ENCODE data around the gene CNOT3.
A peak's percentile ranks its signal among the peaks of the same experiment; 100 is the strongest.
"Not testable (repeated sequence)": the region's sequence is repeated elsewhere in the genome, so short reads cannot be mapped to it uniquely, and the experiment has no call there.

CNOT3 gene

GRCh38 chr19:54137699-54138488 is at the start of gene CNOT3:
CNOT3 (plus strand) TSS chr19:54137762; CDS start chr19:54142979, 5,217 bp downstream.
- no peak for DNase-seq (ENCODE audit: low read depth in 2 of 2)

GRCh38 chr19:54094426-54095000 is 43.0 kb upstream of the CNOT3 start:
- DNase-seq (ENCODE audit: low read depth in 2 of 2), result no peak

- no peak for DNase-seq (ENCODE audit: low read depth in 2 of 2)
Observed at GRCh38 chr19:54095136-54095858, 42.3 kb upstream of the CNOT3 start.

GRCh38 chr19:54095859-54096616 is 41.5 kb upstream of the CNOT3 start:
- peak in 1 of 2 donors; percentile 38 for DNase-seq (ENCODE audit: low read depth in 2 of 2)

GRCh38 chr19:54096617-54097106 is 40.9 kb upstream of the CNOT3 start:
- DNase-seq (ENCODE audit: low read depth in 2 of 2), result no peak

GRCh38 chr19:54099190-54099902 is 38.2 kb upstream of the CNOT3 start:
- DNase-seq (ENCODE audit: low read depth in 2 of 2), result no peak

- DNase-seq (ENCODE audit: low read depth in 2 of 2), result not testable (repeated sequence)
Observed at GRCh38 chr19:54099903-54100255, 37.7 kb upstream of the CNOT3 start.

- no peak for DNase-seq (ENCODE audit: low read depth in 2 of 2)
Observed at GRCh38 chr19:54100561-54100960, 37.0 kb upstream of the CNOT3 start, which contains the start of gene OSCAR. OSCAR (minus strand) TSS chr19:54100803; CDS start chr19:54100792, 11 bp downstream.

GRCh38 chr19:54102421-54103169 is 35.0 kb upstream of the CNOT3 start, which contains the start of gene NDUFA3:
NDUFA3 (plus strand) TSS chr19:54102855; CDS start chr19:54102879, 24 bp downstream.
- peak; percentile 95 to 96 for DNase-seq (ENCODE audit: low read depth in 2 of 2)

GRCh38 chr19:54104998-54105715 is 32.4 kb upstream of the CNOT3 start:
- DNase-seq (ENCODE audit: low read depth in 2 of 2), result no peak

- DNase-seq (ENCODE audit: low read depth in 2 of 2), result no peak
Observed at GRCh38 chr19:54105796-54106195, 31.8 kb upstream of the CNOT3 start.

GRCh38 chr19:54106716-54107115 is 30.8 kb upstream of the CNOT3 start:
- DNase-seq (ENCODE audit: low read depth in 2 of 2), result no peak

GRCh38 chr19:54107876-54108490 is 29.6 kb upstream of the CNOT3 start:
- no peak for DNase-seq (ENCODE audit: low read depth in 2 of 2)

- DNase-seq (ENCODE audit: low read depth in 2 of 2), result no peak
Observed at GRCh38 chr19:54108496-54108895, 29.1 kb upstream of the CNOT3 start.

GRCh38 chr19:54109651-54110050 is 27.9 kb upstream of the CNOT3 start:
- DNase-seq (ENCODE audit: low read depth in 2 of 2), result no peak

- no peak for DNase-seq (ENCODE audit: low read depth in 2 of 2)
Observed at GRCh38 chr19:54114340-54115108, 23.0 kb upstream of the CNOT3 start.

GRCh38 chr19:54115109-54116063 is 22.2 kb upstream of the CNOT3 start, which contains the start of the genes PRPF31 and TFPT:
PRPF31 (plus strand) TSS chr19:54115754; CDS start chr19:54118279, 2,525 bp downstream.
TFPT (minus strand) TSS chr19:54115657; CDS start chr19:54115269, 388 bp downstream.
- DNase-seq (ENCODE audit: low read depth in 2 of 2), result peak; percentile 93 to 94

Measured in stimulated activated CD4-positive, alpha-beta T cell treated with anti-CD3 and anti-CD28 coated beads, Interleukin-15, amount 100 ng/mL, for 48 hours (primary cell).